Neuronal stem cell (in vitro differentiated cells): Measurements from ENCODE around the gene TBC1D7.

Experiments used
- DNase-seq: peaks from one replicate; pipeline ENCODE4 v3.0.0-alpha.2; 2013; ENCODE audit warnings: low spot score
- H2AFZ ChIP-seq: one replicate; pipeline ENCODE4 v1.6.1; 2013; ENCODE audit warnings: mild to moderate bottlenecking, low read length, inconsistent platforms
- H2AK5ac ChIP-seq: 2 replicates; pipeline ENCODE4 v1.6.1; 2013; ENCODE audit warnings: low read depth, mild to moderate bottlenecking, inconsistent platforms, low read length, moderate library complexity, mixed read lengths
- H2BK120ac ChIP-seq: 2 replicates; pipeline ENCODE4 v1.6.1; 2013; ENCODE audit warnings: low read depth, mild to moderate bottlenecking, inconsistent platforms, low read length, moderate library complexity, mixed read lengths
- H2BK12ac ChIP-seq: one replicate; pipeline ENCODE4 v1.6.1; 2013; ENCODE audit warnings: low read length, inconsistent platforms
- H2BK15ac ChIP-seq: 2 replicates; pipeline ENCODE4 v1.6.1; 2013; ENCODE audit warnings: mild to moderate bottlenecking, low read length, inconsistent platforms, mixed read lengths
- H2BK5ac ChIP-seq: one replicate; pipeline ENCODE4 v1.6.1; 2013; ENCODE audit warnings: inconsistent platforms, mild to moderate bottlenecking, low read length, moderate library complexity
- H3K14ac ChIP-seq: one replicate; pipeline ENCODE4 v1.6.1; 2013; ENCODE audit warnings: low read length, inconsistent platforms
- H3K18ac ChIP-seq: 2 replicates; pipeline ENCODE4 v1.6.1; 2013; ENCODE audit warnings: low read length, inconsistent platforms
- H3K23ac ChIP-seq: 2 replicates; pipeline ENCODE4 v1.6.1; 2013; ENCODE audit warnings: low read depth, mild to moderate bottlenecking, mixed read lengths, low read length, inconsistent platforms; ENCODE audit not compliant: poor library complexity
- H3K27ac ChIP-seq: replicated peaks from 3 replicates; pipeline ENCODE4 v1.5.1; 2013; ENCODE audit warnings: low read length, inconsistent platforms
- H3K27me3 ChIP-seq, 3 experiments: 2 replicates each; pipeline ENCODE4 v1.6.1; 2013; ENCODE audit warnings: low read length in 3 of 3, mild to moderate bottlenecking in 2 of 3, inconsistent platforms in 1 of 3, low read depth in 1 of 3, mixed read lengths in 1 of 3, moderate library complexity in 1 of 3; ENCODE audit not compliant: control insufficient read depth in 3 of 3, insufficient read depth in 3 of 3
- H3K36me3 ChIP-seq, 2 donors: replicated peaks in 1 of 2; 2 replicates each; pipeline ENCODE4 v1.6.1; 2013; ENCODE audit warnings: low read length in 2 of 2; ENCODE audit not compliant: control insufficient read depth in 2 of 2, insufficient read depth in 2 of 2
- H3K4ac ChIP-seq: 2 replicates; pipeline ENCODE4 v1.6.1; 2013; ENCODE audit warnings: inconsistent platforms, mild to moderate bottlenecking, low read length, moderate library complexity
- H3K4me1 ChIP-seq, 2 donors: 1 replicate in 1 of 2; 2 replicates in 1 of 2; pipeline ENCODE4 v1.6.1; 2013; ENCODE audit warnings: low read length in 2 of 2, low read depth in 1 of 2; ENCODE audit not compliant: control insufficient read depth in 2 of 2, insufficient read depth in 1 of 2
- H3K4me2 ChIP-seq: one replicate; pipeline ENCODE4 v1.6.1; 2013; ENCODE audit warnings: mild to moderate bottlenecking, low read length, inconsistent platforms; ENCODE audit not compliant: insufficient read depth, poor library complexity, severe bottlenecking
- H3K4me3 ChIP-seq, 2 donors: 2 replicates each; pipeline ENCODE4 v1.5.1; 2013; ENCODE audit warnings: low read length in 2 of 2, mild to moderate bottlenecking in 2 of 2, inconsistent platforms in 1 of 2, moderate library complexity in 1 of 2
- H3K79me1 ChIP-seq: one replicate; pipeline ENCODE4 v1.6.1; 2013; ENCODE audit warnings: low read depth, mild to moderate bottlenecking, inconsistent platforms, low read length, moderate library complexity
- H3K9ac ChIP-seq: one replicate; pipeline ENCODE4 v1.6.1; 2013; ENCODE audit warnings: mild to moderate bottlenecking, low read depth, low read length, inconsistent platforms; ENCODE audit not compliant: poor library complexity
- H3K9me3 ChIP-seq, 2 donors: replicated peaks in 1 of 2; 2 replicates each; pipeline versions ENCODE3 to v1.6.1; 2013; ENCODE audit warnings: low read length in 2 of 2, mild to moderate bottlenecking in 2 of 2, inconsistent platforms in 1 of 2, low read depth in 1 of 2, mixed read lengths in 1 of 2, moderate library complexity in 1 of 2; ENCODE audit not compliant: control insufficient read depth in 2 of 2, insufficient read depth in 1 of 2
- H4K8ac ChIP-seq: one replicate; pipeline ENCODE4 v1.6.1; 2013; ENCODE audit warnings: low read depth, mild to moderate bottlenecking, inconsistent platforms, low read length, moderate library complexity
- H4K91ac ChIP-seq: one replicate; pipeline ENCODE4 v1.6.1; 2013; ENCODE audit warnings: low read length, low read depth, mild to moderate bottlenecking, inconsistent platforms; ENCODE audit not compliant: poor library complexity
- WGBS, 2 donors: extraction: QIAGEN DNeasy Blood & Tissue Kit; methylation state at CpG; one replicate each; pipeline ENCODE4 v1.1.7; 2013; ENCODE audit warnings: missing lambda C conversion rate in 2 of 2, mixed read lengths in 1 of 2; ENCODE audit not compliant: insufficient read length in 2 of 2, insufficient replicate concordance in 1 of 2; ENCODE audit errors: extremely low coverage in 2 of 2; 5-methylcytosine and 5-hydroxymethylcytosine counted together

TBC1D7 gene

DNA sequence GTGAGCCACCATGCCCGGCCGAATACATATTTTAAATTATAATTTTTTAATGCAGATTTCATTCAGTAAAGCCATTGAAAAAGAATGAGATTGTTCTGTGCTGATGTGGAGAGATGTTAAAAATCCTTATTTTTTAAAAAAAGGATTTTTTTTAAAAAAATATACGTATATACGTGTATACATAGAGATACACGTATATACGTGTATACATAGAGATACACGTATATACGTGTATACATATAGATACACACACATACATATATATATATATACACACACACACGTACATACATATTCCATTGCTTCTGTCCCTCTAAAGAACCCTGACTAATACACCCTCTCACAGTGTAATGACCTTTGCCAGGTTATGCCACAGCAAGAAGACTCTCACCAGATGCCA is 23.8 kb upstream of the TBC1D7 start:
- Histone ChIP-seq H3K18ac (no peak overlapping the region), H3K9ac (no peak overlapping the region), H2BK120ac (no peak overlapping the region), H2AFZ (no peak overlapping the region), H3K4me1 (peaks cover 8 to 13% of the 10 kb centered on the region in 2 donors), H3K4me2 (no peak overlapping the region), H3K79me1 (no peaks in the 10 kb centered on the region), H3K23ac (no peak overlapping the region), H4K91ac (no peak overlapping the region), H2BK15ac (no peak overlapping the region), H2AK5ac (no peak overlapping the region), H3K36me3 (no peaks in the 10 kb centered on the region), H3K9me3 (peaks cover 0 to 2% of the 10 kb centered on the region in 2 donors), H4K8ac (no peak overlapping the region), H3K27ac (no peak overlapping the region), H3K4me3 (no peak overlapping the region), H3K27me3 (no peaks in the 10 kb centered on the region), H2BK12ac (no peak overlapping the region), H3K4ac (no peak overlapping the region), H2BK5ac (no peak overlapping the region), H3K14ac (no peak overlapping the region)
- no peak for DNase-seq
- WGBS, 2 donors, result no CpG with 5 or more reads among the region's 9 CpGs

DNA sequence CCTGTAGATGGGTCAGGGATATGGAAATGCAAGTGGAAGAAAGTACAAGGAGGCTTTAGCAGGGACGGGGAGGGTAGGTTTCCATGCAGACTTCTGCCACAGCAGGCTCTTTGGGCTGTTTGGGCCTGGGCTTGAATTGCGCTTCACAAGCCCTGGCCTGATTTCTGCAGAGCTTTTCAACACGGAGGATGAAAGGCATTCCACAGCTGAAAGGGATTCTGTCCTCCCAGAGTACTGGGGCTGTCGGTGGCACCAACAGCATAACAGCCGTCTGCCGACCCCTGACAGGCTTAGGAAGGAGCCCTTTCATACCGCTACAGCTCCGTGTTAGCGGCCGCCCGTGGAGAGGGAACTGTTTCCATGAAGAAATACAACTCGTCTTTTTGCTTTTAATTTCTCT is 22.9 kb upstream of the TBC1D7 start:
- no CpG with 5 or more reads among the region's 12 CpGs for WGBS, 2 donors
- Histone ChIP-seq H2AFZ (peak overlapping the region; percentile 72), H2BK15ac (no peak overlapping the region), H3K4me3 (peak overlapping the region in 1 of 2 donors; percentile 18), H3K9me3 (peaks cover 0 to 2% of the 10 kb centered on the region in 2 donors), H3K27ac (peak overlapping the region; percentile 87), H3K9ac (no peak overlapping the region), H4K91ac (no peak overlapping the region), H4K8ac (no peak overlapping the region), H3K23ac (no peak overlapping the region), H3K36me3 (no peaks in the 10 kb centered on the region), H3K4me2 (peak overlapping the region; percentile 28), H2AK5ac (no peak overlapping the region), H2BK120ac (no peak overlapping the region), H3K27me3 (no peaks in the 10 kb centered on the region), H2BK12ac (no peak overlapping the region), H3K4ac (no peak overlapping the region), H3K18ac (no peak overlapping the region), H3K79me1 (no peaks in the 10 kb centered on the region), H3K14ac (no peak overlapping the region), H3K4me1 (peaks cover 8 to 13% of the 10 kb centered on the region in 2 donors), H2BK5ac (no peak overlapping the region)
- peak; percentile 71 for DNase-seq

DNA sequence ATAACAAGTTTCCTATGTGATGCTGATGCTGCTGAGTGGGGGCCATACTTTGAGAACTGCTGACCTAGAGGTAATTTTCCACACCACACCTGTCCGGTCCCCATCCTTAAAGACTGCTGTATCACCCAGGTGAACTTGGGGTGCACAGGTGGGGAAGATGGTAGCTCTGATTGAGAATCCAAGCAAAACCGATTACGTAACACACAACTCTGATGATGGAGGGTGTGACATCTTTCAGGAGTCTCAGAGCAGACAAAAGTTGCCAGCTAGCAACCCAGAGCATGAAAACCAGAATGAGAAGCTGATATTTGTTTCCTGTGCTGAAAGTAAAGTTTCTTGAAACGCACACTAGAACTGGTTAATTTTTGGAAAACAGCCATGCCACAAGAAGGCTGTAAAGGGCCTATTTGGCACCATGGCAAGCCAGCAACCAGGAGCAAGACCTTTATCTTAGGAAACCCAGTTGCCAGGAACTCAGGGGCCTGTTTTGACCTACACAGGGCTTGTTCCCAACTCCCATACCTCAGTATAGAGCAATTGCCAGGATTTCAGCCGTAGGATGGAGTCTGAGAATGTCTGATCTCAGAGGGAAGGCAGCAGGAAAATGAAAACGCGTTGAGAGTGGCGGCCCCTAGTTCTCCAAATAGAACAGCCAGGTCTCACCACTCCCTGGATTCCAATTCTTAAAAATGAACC is 21.6 kb upstream of the TBC1D7 start:
- H4K8ac ChIP-seq, result no peak overlapping the region
- H4K91ac ChIP-seq, result no peak overlapping the region
- H2BK120ac ChIP-seq, result no peak overlapping the region
- H3K18ac ChIP-seq, result no peak overlapping the region
- no peak overlapping the region for H3K4me2 ChIP-seq
- peaks cover 0 to 2% of the 10 kb centered on the region in 2 donors for H3K9me3 ChIP-seq
- peak overlapping the region; percentile 72 for H2AFZ ChIP-seq
- peak overlapping the region; percentile 30 for H2AK5ac ChIP-seq
- DNase-seq, result no peak
- H2BK15ac ChIP-seq, result peak overlapping the region; percentile 2
- no peak overlapping the region for H3K23ac ChIP-seq
- H3K4ac ChIP-seq, result no peak overlapping the region
- H3K4me3 ChIP-seq, result no peak overlapping the region
- H3K9ac ChIP-seq, result no peak overlapping the region
- peaks cover 0 to 2% (median 0%) of the 10 kb centered on the region in 3 experiments for H3K27me3 ChIP-seq
- no peaks in the 10 kb centered on the region for H3K79me1 ChIP-seq
- peaks cover 8% of the 10 kb centered on the region in 2 donors for H3K4me1 ChIP-seq
- H2BK5ac ChIP-seq, result no peak overlapping the region
- no peak overlapping the region for H3K14ac ChIP-seq
- WGBS, 2 donors, result no CpG with 5 or more reads among the region's 8 CpGs
- H3K36me3 ChIP-seq, result no peaks in the 10 kb centered on the region
- H2BK12ac ChIP-seq, result peak overlapping the region; percentile 79
- H3K27ac ChIP-seq, result no peak overlapping the region

DNA sequence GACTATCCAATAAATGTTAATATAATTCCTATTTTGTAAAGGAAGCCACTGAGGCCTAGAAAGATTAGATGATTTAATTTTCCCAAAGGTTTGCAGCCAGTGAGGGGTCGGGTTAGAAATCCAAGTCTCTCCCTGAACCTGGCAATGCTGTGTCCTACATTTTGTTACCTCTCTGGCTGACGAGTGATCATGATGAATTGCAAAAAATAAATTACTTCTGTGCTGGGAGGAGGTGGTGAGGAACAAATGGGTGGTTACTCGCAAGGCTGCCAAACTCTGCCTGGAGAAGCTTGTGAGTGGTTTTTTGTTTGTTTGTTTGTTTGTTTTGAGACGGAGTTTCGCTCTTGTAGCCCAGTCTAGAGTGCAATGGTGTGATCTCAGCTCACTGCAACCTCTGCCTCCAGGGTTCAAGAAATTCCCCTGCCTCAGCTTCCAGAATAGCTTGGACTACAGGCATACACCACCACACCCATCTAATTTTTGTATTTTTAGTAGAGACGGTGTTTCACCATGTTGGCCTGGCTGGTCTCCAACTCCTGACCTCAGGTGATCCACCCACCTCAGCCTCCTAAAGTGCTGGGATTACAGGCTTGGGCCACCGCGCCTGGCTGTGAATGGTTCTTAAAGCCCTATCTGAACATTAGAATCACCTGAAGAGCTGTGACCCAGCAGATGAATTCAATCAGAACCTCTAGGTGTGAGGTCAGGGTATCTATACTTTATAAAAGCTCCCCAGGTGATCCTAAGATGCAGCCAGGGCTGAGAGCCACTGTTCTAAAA is 20.2 kb upstream of the TBC1D7 start:
- H3K4me2 ChIP-seq, result no peak overlapping the region
- H3K9ac ChIP-seq, result no peak overlapping the region
- H2BK5ac ChIP-seq, result no peak overlapping the region
- no peak overlapping the region for H3K23ac ChIP-seq
- H4K8ac ChIP-seq, result no peak overlapping the region
- DNase-seq, result no peak
- H2BK120ac ChIP-seq, result no peak overlapping the region
- no peak overlapping the region for H2BK15ac ChIP-seq
- peaks cover 0 to 6% (median 0%) of the 10 kb centered on the region in 3 experiments for H3K27me3 ChIP-seq
- peaks cover 0 to 2% of the 10 kb centered on the region in 2 donors for H3K9me3 ChIP-seq
- peaks cover 8% of the 10 kb centered on the region in 2 donors for H3K4me1 ChIP-seq
- no peak overlapping the region for H3K14ac ChIP-seq
- WGBS, 2 donors, result no CpG with 5 or more reads among the region's 8 CpGs
- no peak overlapping the region for H3K4me3 ChIP-seq
- no peak overlapping the region for H2AFZ ChIP-seq
- no peaks in the 10 kb centered on the region for H3K79me1 ChIP-seq
- no peak overlapping the region for H3K4ac ChIP-seq
- no peak overlapping the region for H2AK5ac ChIP-seq
- no peaks in the 10 kb centered on the region for H3K36me3 ChIP-seq
- no peak overlapping the region for H2BK12ac ChIP-seq
- no peak overlapping the region for H3K18ac ChIP-seq
- no peak overlapping the region for H3K27ac ChIP-seq
- no peak overlapping the region for H4K91ac ChIP-seq
